Measurements from ENCODE around the gene RHOT1.
"Not testable (repeated sequence)": the region's sequence is repeated elsewhere in the genome, so short reads cannot be mapped to it uniquely, and the experiment has no call there.

DNA sequence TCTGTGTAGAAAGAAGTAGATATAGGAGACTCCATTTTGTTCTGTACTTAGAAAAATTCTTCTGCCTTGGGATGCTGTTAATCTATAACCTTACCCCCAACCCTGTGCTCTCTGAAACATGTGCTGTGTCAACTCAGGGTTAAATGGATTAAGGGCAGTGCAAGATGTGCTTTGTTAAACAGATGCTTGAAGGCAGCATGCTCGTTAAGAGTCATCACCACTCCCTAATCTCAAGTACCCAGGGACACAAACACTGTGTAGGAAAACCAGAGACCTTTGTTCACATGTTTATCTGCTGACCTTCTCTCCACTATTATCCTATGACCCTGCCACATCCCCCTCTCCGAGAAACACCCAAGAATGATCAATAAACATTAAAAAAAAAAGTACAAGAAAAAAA is 38.0 kb downstream of the RHOT1 start:
- TF ChIP-seq YY1 (IDR thresholded peaks at IDR 0.05; ENCODE audit: insufficient read depth, insufficient read length); SUZ12 (IDR thresholded peaks at IDR 0.05; ENCODE audit: extremely low read depth, insufficient read depth, insufficient read length): not testable (repeated sequence)

All from NT2/D1 (cell line).